GM23338 (cell line): ENCODE results near the gene ACTG2. TPM values are rescaled to one million over a fixed set of nuclear protein-coding genes. Genes with fewer than 3 reads are reported as not detected.

Experiments used
- ATAC-seq: fragments of 200-7000 bp; cut with Tn5 transposase; 3 replicates; pipeline ENCODE4 v1.9.1; 2020
- DNase-seq: peaks from one replicate; pipeline ENCODE4 v3.0.0-alpha.2; 2015; ENCODE audit warnings: low spot score
- H2AFZ ChIP-seq: fragments of 200-600 bp; sonication (generic); 2 replicates; pipeline ENCODE4 v1.8.0; 2016; ENCODE audit warnings: antibody characterized with exemption, mild to moderate bottlenecking, moderate library complexity
- H3F3A ChIP-seq: fragments of 200-600 bp; sonication (generic); replicated peaks from 2 replicates; pipeline ENCODE4 v1.8.0; 2017; ENCODE audit warnings: antibody characterized with exemption, mixed run types, low read depth
- H3K27ac ChIP-seq: fragments of 200-600 bp; sonication (generic); 2 replicates; pipeline ENCODE4 v1.6.1; 2016; ENCODE audit warnings: low read depth
- H3K27me3 ChIP-seq: fragments of 200-600 bp; sonication (generic); 2 replicates; pipeline ENCODE4 v1.8.0; 2016; ENCODE audit warnings: mild to moderate bottlenecking, mixed run types, moderate library complexity; ENCODE audit not compliant: insufficient read depth
- H3K36me3 ChIP-seq: fragments of 200-600 bp; sonication (generic); 2 replicates; pipeline ENCODE4 v1.8.0; 2016; ENCODE audit warnings: mild to moderate bottlenecking; ENCODE audit not compliant: insufficient read depth
- H3K4me1 ChIP-seq: fragments of 200-600 bp; sonication (generic); 2 replicates; pipeline ENCODE4 v1.8.0; 2016; ENCODE audit warnings: mild to moderate bottlenecking, moderate library complexity; ENCODE audit not compliant: insufficient read depth
- H3K4me2 ChIP-seq: fragments of 200-600 bp; sonication (generic); 2 replicates; pipeline ENCODE4 v1.7.1; 2017; ENCODE audit warnings: mixed run types
- H3K4me3 ChIP-seq: fragments of 200-600 bp; sonication (generic); 2 replicates; pipeline ENCODE4 v1.6.1; 2016; ENCODE audit warnings: mixed run types
- H3K79me2 ChIP-seq: fragments of 200-600 bp; sonication (generic); replicated peaks from 2 replicates; pipeline ENCODE4 v1.8.0; 2017; ENCODE audit warnings: mild to moderate bottlenecking; ENCODE audit not compliant: insufficient read depth
- H3K9me2 ChIP-seq: fragments of 200-600 bp; sonication (generic); 2 replicates; pipeline ENCODE4 v1.8.0; 2017; ENCODE audit not compliant: insufficient read depth
- H4K20me1 ChIP-seq: fragments of 200-600 bp; sonication (generic); replicated peaks from 2 replicates; pipeline ENCODE4 v1.8.0; 2017; ENCODE audit warnings: mild to moderate bottlenecking; ENCODE audit not compliant: insufficient read depth
- H3K27ac Mint-ChIP-seq: 2 replicates; pipeline ENCODE4 v1.8.0; 2020; ENCODE audit warnings: inconsistent platforms, mild to moderate bottlenecking, moderate library complexity, mixed read lengths
- H3K27me3 Mint-ChIP-seq: 3 replicates; pipeline ENCODE4 v1.8.0; 2022; ENCODE audit warnings: low read depth, mild to moderate bottlenecking, moderate library complexity, mixed read lengths, inconsistent platforms; ENCODE audit not compliant: insufficient read depth, poor library complexity
- H3K36me3 Mint-ChIP-seq: 3 replicates; pipeline ENCODE4 v1.8.0; 2021; ENCODE audit warnings: low read depth, mild to moderate bottlenecking, inconsistent platforms, moderate library complexity, mixed read lengths
- H3K4me1 Mint-ChIP-seq: 3 replicates; pipeline ENCODE4 v1.8.0; 2020; ENCODE audit warnings: mild to moderate bottlenecking, inconsistent platforms, mixed read lengths
- H3K4me3 Mint-ChIP-seq: 3 replicates; pipeline ENCODE4 v1.8.0; 2021; ENCODE audit warnings: moderate library complexity, mild to moderate bottlenecking, inconsistent platforms, mixed read lengths
- H3K9me3 Mint-ChIP-seq: 3 replicates; pipeline ENCODE4 v1.8.0; 2020; ENCODE audit warnings: moderate library complexity, mild to moderate bottlenecking, inconsistent platforms, mixed read lengths
- CREB1 ChIP-seq: fragments of 250-450 bp; sonication (Bioruptor Pico); IDR thresholded peaks from 2 replicates; pipeline ENCODE4 v1.5.0; 2020; ENCODE audit warnings: low read depth, mild to moderate bottlenecking, moderate library complexity
- JUNB ChIP-seq: IDR thresholded peaks from one replicate; pipeline ENCODE4 v1.6.1; 2016; ENCODE audit warnings: antibody characterized with exemption; ENCODE audit not compliant: unreplicated experiment
- POLR2AphosphoS5 ChIP-seq: IDR thresholded peaks from 2 replicates; pipeline ENCODE4 v1.6.1; 2016; ENCODE audit warnings: antibody characterized with exemption, low read depth
- STAT1 ChIP-seq: IDR thresholded peaks from one replicate; pipeline ENCODE4 v1.6.1; 2016; ENCODE audit warnings: antibody characterized with exemption; ENCODE audit not compliant: unreplicated experiment
- ZNF331 ChIP-seq: fragments of 250-450 bp; sonication (Bioruptor Pico); IDR thresholded peaks from 2 replicates; pipeline ENCODE4 v1.5.0; 2020; ENCODE audit warnings: low read depth, mild to moderate bottlenecking, moderate library complexity
- polyA plus RNA-seq: library from polyadenylated mRNA; unstranded; fragments of >200 nt; fragmentation: Nextera tagmentation; extraction: Ambion mirVana; gene quantifications from 2 replicates; pipeline ENCODE4 v1.2.1, GENCODE V29; 2016
- total RNA-seq: library from RNA; depleted of rRNA; stranded (reverse); fragments of >200 nt; shearing (Covaris generic); gene quantifications from 2 replicates; pipeline ENCODE4 v1.2.3, GENCODE V29; 2014
- TF ChIP-seq, protein P1 (sequence below), 2 experiments: fragments of 200-600 bp in 1 of 2; sonication (generic) in 1 of 2; conservative IDR thresholded peaks; 2 replicates each; pipeline versions ENCODE4 v1.5.1 to v1.6.1; 2016 to 2017; ENCODE audit warnings: antibody characterized with exemption in 2 of 2, low read depth in 2 of 2, mild to moderate bottlenecking in 2 of 2, moderate library complexity in 1 of 2

Gene ACTG2
- total and polyA plus RNA-seq, 2 experiments from 2014 or later, result 8.0 to 8.5 TPM

DNA sequence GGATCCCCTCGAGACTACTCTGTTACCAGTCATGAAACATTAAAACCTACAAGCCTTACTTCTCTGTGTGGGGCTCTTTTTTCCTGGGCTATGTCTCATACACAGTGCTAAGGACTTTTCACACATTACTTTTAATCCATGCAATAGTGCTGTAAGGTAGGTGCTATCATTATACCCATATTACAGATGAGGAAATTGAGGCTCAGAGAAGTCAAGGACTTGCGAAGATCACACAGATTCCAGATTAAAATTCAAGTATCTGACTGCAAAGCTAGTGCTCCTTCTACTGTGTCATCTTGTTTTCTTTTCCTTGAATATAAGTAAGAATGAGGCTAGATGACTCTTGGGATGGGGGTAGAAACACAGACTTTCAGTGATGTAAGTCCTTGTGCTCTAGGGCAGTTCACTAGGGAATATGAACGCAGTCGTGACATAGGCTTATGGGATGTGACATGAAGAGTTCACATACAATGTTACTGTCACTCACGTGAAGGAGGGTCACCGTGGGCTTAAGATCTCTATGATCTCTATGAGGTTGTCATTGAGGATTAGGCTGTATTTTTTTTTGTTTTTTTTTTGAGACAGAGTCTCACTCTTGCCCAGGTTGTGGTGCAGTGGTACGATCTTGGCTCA, 26.9 kb downstream of the ACTG2 start:
- Mint-ChIP-seq H3K27me3 (no peaks in the 10 kb centered on the region), H3K27ac (no peak overlapping the region), H3K9me3 (no peaks in the 10 kb centered on the region), H3K36me3 (no peaks in the 10 kb centered on the region), H3K4me1 (peaks cover 6% of the 10 kb centered on the region), H3K4me3 (no peak overlapping the region)
- Histone ChIP-seq H3K36me3 (no peaks in the 10 kb centered on the region), H2AFZ (no peak overlapping the region), H3K9me2 (no peaks in the 10 kb centered on the region), H3K27me3 (no peaks in the 10 kb centered on the region), H3K4me2 (no peak overlapping the region), H4K20me1 (0 out of 2 replicates have a peak, but pooled peaks cover 2% of the 10 kb centered on the region), H3K4me3 (no peak overlapping the region), H3K79me2 (no peaks in the 10 kb centered on the region), H3K4me1 (peaks cover 4% of the 10 kb centered on the region; the same call in 1 of the 2 replicates), H3K27ac (no peak overlapping the region), H3F3A (no peaks in the 10 kb centered on the region)
- DNase-seq (no peak), ATAC-seq (no peak)
- TF ChIP-seq POLR2AphosphoS5, result no peak

- no peaks in the 10 kb centered on the region for H3K79me2 ChIP-seq
- no peaks in the 10 kb centered on the region for H3F3A ChIP-seq
- Mint-ChIP-seq H3K36me3 (no peaks in the 10 kb centered on the region), H3K4me1 (peaks cover 7% of the 10 kb centered on the region), H3K27ac (no peak overlapping the region), H3K27me3 (no peaks in the 10 kb centered on the region), H3K9me3 (no peaks in the 10 kb centered on the region), H3K4me3 (peak overlapping the region; percentile 53; the same call in 2 of the 3 replicates)
- H4K20me1 ChIP-seq, result no peaks in the 10 kb centered on the region
- peak; percentile 93 for DNase-seq
- TF ChIP-seq, protein P1, sequence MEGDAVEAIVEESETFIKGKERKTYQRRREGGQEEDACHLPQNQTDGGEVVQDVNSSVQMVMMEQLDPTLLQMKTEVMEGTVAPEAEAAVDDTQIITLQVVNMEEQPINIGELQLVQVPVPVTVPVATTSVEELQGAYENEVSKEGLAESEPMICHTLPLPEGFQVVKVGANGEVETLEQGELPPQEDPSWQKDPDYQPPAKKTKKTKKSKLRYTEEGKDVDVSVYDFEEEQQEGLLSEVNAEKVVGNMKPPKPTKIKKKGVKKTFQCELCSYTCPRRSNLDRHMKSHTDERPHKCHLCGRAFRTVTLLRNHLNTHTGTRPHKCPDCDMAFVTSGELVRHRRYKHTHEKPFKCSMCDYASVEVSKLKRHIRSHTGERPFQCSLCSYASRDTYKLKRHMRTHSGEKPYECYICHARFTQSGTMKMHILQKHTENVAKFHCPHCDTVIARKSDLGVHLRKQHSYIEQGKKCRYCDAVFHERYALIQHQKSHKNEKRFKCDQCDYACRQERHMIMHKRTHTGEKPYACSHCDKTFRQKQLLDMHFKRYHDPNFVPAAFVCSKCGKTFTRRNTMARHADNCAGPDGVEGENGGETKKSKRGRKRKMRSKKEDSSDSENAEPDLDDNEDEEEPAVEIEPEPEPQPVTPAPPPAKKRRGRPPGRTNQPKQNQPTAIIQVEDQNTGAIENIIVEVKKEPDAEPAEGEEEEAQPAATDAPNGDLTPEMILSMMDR (conservative IDR thresholded peaks at IDR 0.05; ENCODE audit: low read depth in 2 of 2), result peak; percentile 63 to 67
- TF ChIP-seq POLR2AphosphoS5 (0 out of 2 replicates have a peak, but pooled peaks have one; percentile 17), CREB1 (no peak)
- no peak overlapping the region for H3K27ac ChIP-seq
- H3K4me2 ChIP-seq, result peak overlapping the region; percentile 53
- peak overlapping the region; percentile 34; the same call in 1 of the 2 replicates for H3K4me3 ChIP-seq
- H3K27me3 ChIP-seq, result no peaks in the 10 kb centered on the region
- H2AFZ ChIP-seq, result peak overlapping the region; percentile 96
- no peaks in the 10 kb centered on the region for H3K36me3 ChIP-seq
- no peaks in the 10 kb centered on the region for H3K9me2 ChIP-seq
- H3K4me1 ChIP-seq, result peaks cover 6% of the 10 kb centered on the region; the same call in 1 of the 2 replicates
- peak; percentile 97 for ATAC-seq
These were observed 28.1 kb downstream of the ACTG2 start for GRCh38 chr2:73920577-73921545.

GRCh38 chr2:73921581-73921980, 28.8 kb downstream of the ACTG2 start:
- H3F3A ChIP-seq, result no peaks in the 10 kb centered on the region
- no peaks in the 10 kb centered on the region for H3K27me3 Mint-ChIP-seq
- H3K36me3 ChIP-seq, result no peaks in the 10 kb centered on the region
- H3K4me1 Mint-ChIP-seq, result peaks cover 12% of the 10 kb centered on the region
- H4K20me1 ChIP-seq, result no peaks in the 10 kb centered on the region
- H2AFZ ChIP-seq, result peak overlapping the region; percentile 96
- DNase-seq (no peak), ATAC-seq (no peak)
- H3K9me2 ChIP-seq, result no peaks in the 10 kb centered on the region
- peak overlapping the region; percentile 53; the same call in 1 of the 2 replicates for H3K4me2 ChIP-seq
- no peak overlapping the region for H3K4me3 ChIP-seq
- no peaks in the 10 kb centered on the region for H3K27me3 ChIP-seq
- peaks cover 11% of the 10 kb centered on the region for H3K4me1 ChIP-seq
- no peaks in the 10 kb centered on the region for H3K79me2 ChIP-seq
- H3K27ac Mint-ChIP-seq, result no peak overlapping the region
- no peaks in the 10 kb centered on the region for H3K36me3 Mint-ChIP-seq
- no peak overlapping the region for H3K4me3 Mint-ChIP-seq
- H3K27ac ChIP-seq, result no peak overlapping the region
- no peaks in the 10 kb centered on the region for H3K9me3 Mint-ChIP-seq
- TF ChIP-seq ZNF331 (no peak), STAT1 (no peak), JUNB (no peak)
- TF ChIP-seq, protein P1 (conservative IDR thresholded peaks at IDR 0.05; ENCODE audit: low read depth in 2 of 2), result no peak
